ENCODE data around the gene CSK. TPM values are rescaled to one million over a fixed set of nuclear protein-coding genes. Genes with fewer than 3 reads are reported as not detected.

CSK gene

GRCh38 chr15:74850393-74850792 lies 68.5 kb downstream of the CSK start:
- H3K27me3 ChIP-seq (ENCODE audit: control insufficient read depth in 3 of 3, insufficient read depth in 3 of 3, low read depth in 1 of 3, low read length in 3 of 3), result no peaks in the 10 kb centered on the region
- H3K4me2 ChIP-seq (ENCODE audit: insufficient read depth, low read length, poor library complexity, severe bottlenecking), result no peak overlapping the region
- H3K4me3 ChIP-seq (ENCODE audit: low read length in 2 of 2), result no peak overlapping the region
- H3K14ac ChIP-seq (ENCODE audit: low read length), result no peak overlapping the region
- no peak for DNase-seq (ENCODE audit: low spot score)
- H2BK120ac ChIP-seq (ENCODE audit: low read depth, low read length), result no peak overlapping the region
- no peaks in the 10 kb centered on the region for H3K4me1 ChIP-seq (ENCODE audit: control insufficient read depth in 2 of 2, insufficient read depth in 1 of 2, low read depth in 1 of 2, low read length in 2 of 2)
- H2BK12ac ChIP-seq (ENCODE audit: low read length), result no peak overlapping the region
- no peaks in the 10 kb centered on the region for H3K9me3 ChIP-seq (replicated peaks in 1 of 2; ENCODE audit: control insufficient read depth in 2 of 2, insufficient read depth in 1 of 2, low read depth in 1 of 2, low read length in 2 of 2)
- no peak overlapping the region for H3K18ac ChIP-seq (ENCODE audit: low read length)
- no peak overlapping the region for H3K27ac ChIP-seq (replicated peaks; ENCODE audit: low read length)
- H3K36me3 ChIP-seq (replicated peaks in 1 of 2; ENCODE audit: control insufficient read depth in 2 of 2, insufficient read depth in 2 of 2, low read length in 2 of 2), result peaks cover 45 to 79% of the 10 kb centered on the region in 2 donors
- H3K79me1 ChIP-seq (ENCODE audit: low read depth, low read length), result no peaks in the 10 kb centered on the region
- no peak overlapping the region for H2BK15ac ChIP-seq (ENCODE audit: low read length)
- no CpG with 5 or more reads among the region's 4 CpGs for WGBS, 2 donors (ENCODE audit: extremely low coverage in 2 of 2, insufficient read length in 2 of 2, insufficient replicate concordance in 1 of 2)
- H4K8ac ChIP-seq (ENCODE audit: low read depth, low read length), result no peak overlapping the region
- no peak overlapping the region for H3K9ac ChIP-seq (ENCODE audit: low read depth, low read length, poor library complexity)
- no peak overlapping the region for H4K91ac ChIP-seq (ENCODE audit: low read depth, low read length, poor library complexity)
- no peak overlapping the region for H2AK5ac ChIP-seq (ENCODE audit: low read depth, low read length)
- no peak overlapping the region for H3K4ac ChIP-seq (ENCODE audit: low read length)
- H2AFZ ChIP-seq (ENCODE audit: low read length), result no peak overlapping the region
- H2BK5ac ChIP-seq (ENCODE audit: low read length), result no peak overlapping the region
- H3K23ac ChIP-seq (ENCODE audit: low read depth, low read length, poor library complexity), result no peak overlapping the region

- no peaks in the 10 kb centered on the region for H3K9me3 ChIP-seq (replicated peaks in 1 of 2; ENCODE audit: control insufficient read depth in 2 of 2, insufficient read depth in 1 of 2, low read depth in 1 of 2, low read length in 2 of 2)
- peaks cover 43 to 74% of the 10 kb centered on the region in 2 donors for H3K36me3 ChIP-seq (replicated peaks in 1 of 2; ENCODE audit: control insufficient read depth in 2 of 2, insufficient read depth in 2 of 2, low read length in 2 of 2)
- H3K27me3 ChIP-seq (ENCODE audit: control insufficient read depth in 3 of 3, insufficient read depth in 3 of 3, low read depth in 1 of 3, low read length in 3 of 3), result no peaks in the 10 kb centered on the region
- no peak overlapping the region for H3K27ac ChIP-seq (replicated peaks; ENCODE audit: low read length)
- no peak overlapping the region for H2BK15ac ChIP-seq (ENCODE audit: low read length)
- H3K14ac ChIP-seq (ENCODE audit: low read length), result no peak overlapping the region
- H3K4me3 ChIP-seq (ENCODE audit: low read length in 2 of 2), result no peak overlapping the region
- no peak overlapping the region for H3K9ac ChIP-seq (ENCODE audit: low read depth, low read length, poor library complexity)
- no peak overlapping the region for H2AK5ac ChIP-seq (ENCODE audit: low read depth, low read length)
- no peak overlapping the region for H2AFZ ChIP-seq (ENCODE audit: low read length)
- H3K18ac ChIP-seq (ENCODE audit: low read length), result no peak overlapping the region
- H3K23ac ChIP-seq (ENCODE audit: low read depth, low read length, poor library complexity), result no peak overlapping the region
- H2BK120ac ChIP-seq (ENCODE audit: low read depth, low read length), result no peak overlapping the region
- H4K91ac ChIP-seq (ENCODE audit: low read depth, low read length, poor library complexity), result no peak overlapping the region
- WGBS, 2 donors (ENCODE audit: extremely low coverage in 2 of 2, insufficient read length in 2 of 2, insufficient replicate concordance in 1 of 2), result no CpG with 5 or more reads among the region's 7 CpGs
- H3K4me1 ChIP-seq (ENCODE audit: control insufficient read depth in 2 of 2, insufficient read depth in 1 of 2, low read depth in 1 of 2, low read length in 2 of 2), result no peaks in the 10 kb centered on the region
- no peak overlapping the region for H4K8ac ChIP-seq (ENCODE audit: low read depth, low read length)
- no peak overlapping the region for H2BK12ac ChIP-seq (ENCODE audit: low read length)
- H3K79me1 ChIP-seq (ENCODE audit: low read depth, low read length), result no peaks in the 10 kb centered on the region
- DNase-seq (ENCODE audit: low spot score), result no peak
- H3K4ac ChIP-seq (ENCODE audit: low read length), result no peak overlapping the region
- H3K4me2 ChIP-seq (ENCODE audit: insufficient read depth, low read length, poor library complexity, severe bottlenecking), result no peak overlapping the region
- peak overlapping the region; percentile 43 for H2BK5ac ChIP-seq (ENCODE audit: low read length)
Measured at GRCh38 chr15:74851960-74852359, 70.1 kb downstream of the CSK start.

Small RNAs within 50 kb of the gene (small RNA-seq; reads per million reads assigned to genes)
- gene CPLX3 (ENCODE audit: insufficient read depth) (not detected), gene MIR4513 (ENCODE audit: insufficient read depth) (not detected), gene MIR6882 (ENCODE audit: insufficient read depth) (4.3 reads per million, percentile 11 among the genes with 10 or more reads in this experiment)
